Hepatic stellate cell (primary cell): Measurements from ENCODE around the gene GEMIN2.
A peak's percentile ranks its signal among the peaks of the same experiment; 100 is the strongest.
"Not testable (repeated sequence)": the region's sequence is repeated elsewhere in the genome, so short reads cannot be mapped to it uniquely, and the experiment has no call there.

Source experiments
- DNase-seq: peaks from one replicate; pipeline ENCODE4 v3.0.0; 2011; ENCODE audit warnings: low spot score

GEMIN2 gene

GRCh38 chr14:39109893-39110715, 4.0 kb upstream of the GEMIN2 start:
- DNase-seq = no peak

DNA sequence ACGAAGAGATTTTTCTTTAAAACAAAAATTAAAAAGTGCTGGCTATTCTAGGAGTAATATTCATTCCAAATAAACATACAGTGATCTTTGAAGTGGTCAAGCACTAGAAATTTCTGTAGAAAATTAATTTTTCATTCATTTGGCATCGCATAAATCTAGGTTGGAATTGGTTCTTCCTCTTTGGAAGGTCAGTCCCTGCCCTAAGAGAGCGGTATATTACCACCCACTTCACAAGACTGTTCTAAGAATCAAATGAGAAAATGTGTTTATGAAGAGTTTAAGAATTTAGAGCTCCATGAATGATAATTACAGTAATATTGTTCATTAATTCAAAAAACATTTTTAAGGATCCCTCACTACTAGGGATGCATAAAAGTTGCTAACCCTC, 444 bp upstream of the GEMIN2 start:
- no peak for DNase-seq

- no peak for DNase-seq
Observed at GRCh38 chr14:39122330-39123138, 8.4 kb downstream of the GEMIN2 start.

DNA sequence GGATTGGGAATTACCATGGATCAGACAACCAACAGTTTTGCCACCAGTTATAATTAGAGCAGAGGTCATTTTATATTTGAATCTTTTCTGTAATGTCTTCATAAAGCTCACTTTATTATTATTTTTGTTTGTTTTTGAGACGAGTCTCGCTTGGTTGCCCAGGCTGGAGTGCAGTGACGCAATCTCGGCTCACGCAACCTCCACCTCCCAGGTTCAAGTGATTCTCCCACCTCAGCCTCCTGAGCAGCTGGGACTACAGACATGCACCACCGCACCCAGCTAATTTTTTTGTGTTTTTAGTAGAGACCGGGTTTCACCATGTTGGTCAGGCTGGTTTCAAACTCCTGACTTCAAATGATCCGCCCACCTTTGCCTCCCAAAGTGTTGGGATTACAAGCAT, 23.7 kb downstream of the GEMIN2 start:
- not testable (repeated sequence) for DNase-seq

- no peak for DNase-seq
Observed at GRCh38 chr14:39138440-39138839, 24.3 kb downstream of the GEMIN2 start.

- DNase-seq = no peak
Observed at GRCh38 chr14:39140170-39140569, 26.0 kb downstream of the GEMIN2 start.

GRCh38 chr14:39141623-39142022, 27.5 kb downstream of the GEMIN2 start:
- not testable (repeated sequence) for DNase-seq

- DNase-seq = not testable (repeated sequence)
Observed at GRCh38 chr14:39143226-39143625, 29.1 kb downstream of the GEMIN2 start.

DNA sequence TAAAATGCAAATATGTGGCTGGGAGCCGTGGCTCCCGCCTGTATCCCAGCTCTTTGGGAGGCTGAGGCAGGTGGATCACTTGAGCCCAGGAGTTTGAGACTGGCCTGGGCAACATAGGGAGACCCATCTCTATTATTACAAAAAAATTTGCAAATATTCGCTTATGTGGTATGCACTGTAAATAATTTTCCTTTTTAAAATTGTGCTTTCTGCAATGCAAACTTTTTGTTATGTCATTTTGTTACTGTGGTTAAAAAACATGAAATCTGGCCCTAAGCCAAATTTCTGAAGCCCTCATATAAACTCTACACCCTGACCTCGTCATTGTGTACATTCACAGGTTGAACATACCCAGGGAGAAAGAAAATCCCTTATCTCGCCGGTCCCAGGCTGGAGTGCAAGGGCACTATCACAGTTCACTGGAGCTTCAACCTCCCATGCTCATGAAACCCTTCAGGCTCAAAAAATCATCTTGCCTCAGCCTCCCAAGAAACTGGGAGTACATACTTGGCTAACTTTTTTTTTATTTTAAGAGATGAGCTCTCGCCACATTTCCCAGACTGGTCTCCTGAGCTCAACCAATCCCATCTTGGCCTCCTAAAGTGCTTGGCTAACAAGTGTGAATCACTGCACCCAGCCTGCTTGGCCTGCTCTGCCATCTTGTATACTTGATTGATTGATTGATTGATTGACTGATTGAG, 31.3 kb downstream of the GEMIN2 start:
- DNase-seq = no peak

GRCh38 chr14:39154594-39155189, 40.6 kb downstream of the GEMIN2 start:
- no peak for DNase-seq

DNA sequence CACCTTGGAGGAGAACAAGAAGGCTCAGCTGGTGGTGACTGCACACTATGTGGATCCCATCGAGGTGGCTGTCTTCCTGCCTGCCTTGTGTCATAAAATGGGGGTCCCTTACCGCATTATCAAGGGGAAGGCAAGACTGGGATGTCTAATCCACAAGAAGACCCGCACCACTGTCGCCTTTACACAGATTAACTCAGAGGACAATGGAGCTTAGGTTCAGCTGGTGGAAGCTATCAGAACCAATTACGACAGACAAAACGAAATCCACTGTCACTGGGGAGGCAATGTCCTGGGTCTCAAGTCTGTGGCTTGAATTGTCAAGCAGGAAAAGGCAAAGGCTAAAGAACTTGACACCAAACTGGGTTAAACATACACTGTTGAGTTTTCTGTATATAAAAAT, 43.4 kb downstream of the GEMIN2 start:
- no peak for DNase-seq

DNA sequence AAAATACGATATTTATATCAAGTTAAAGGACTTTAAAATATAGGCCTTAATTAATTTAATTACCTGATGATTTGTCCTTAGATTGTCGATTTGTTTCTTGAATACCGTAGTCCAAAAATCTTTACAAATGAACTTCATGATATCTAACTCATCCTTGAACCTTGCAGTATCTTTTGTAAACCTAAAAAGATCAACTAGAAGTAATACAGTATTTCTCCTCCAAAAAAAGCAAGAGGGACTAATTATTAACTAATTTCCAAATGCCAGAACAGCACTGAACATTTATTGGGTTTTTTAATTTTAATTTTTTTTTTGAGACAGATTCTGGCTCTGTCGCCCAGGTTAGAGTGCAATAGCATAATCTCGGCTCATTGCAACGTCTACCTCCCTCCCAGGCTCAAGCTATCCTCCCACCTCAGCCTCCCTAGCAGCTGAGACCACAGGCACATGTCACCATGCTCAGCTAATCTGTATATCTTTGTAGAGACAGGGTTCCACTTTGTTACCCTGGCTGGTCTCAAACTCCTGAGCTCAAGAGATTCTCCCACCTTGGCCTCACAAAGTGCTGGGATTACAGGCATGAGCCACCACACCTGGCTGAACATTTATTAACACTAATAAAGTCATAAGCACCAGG, 44.2 kb downstream of the GEMIN2 start:
- DNase-seq = no peak

- no peak for DNase-seq
Observed at GRCh38 chr14:39160494-39160893, 46.4 kb downstream of the GEMIN2 start.

- not testable (repeated sequence) for DNase-seq
Observed at GRCh38 chr14:39167797-39168320, 53.7 kb downstream of the GEMIN2 start.

- no peak for DNase-seq
Observed at GRCh38 chr14:39168591-39168990, 54.5 kb downstream of the GEMIN2 start.

DNA sequence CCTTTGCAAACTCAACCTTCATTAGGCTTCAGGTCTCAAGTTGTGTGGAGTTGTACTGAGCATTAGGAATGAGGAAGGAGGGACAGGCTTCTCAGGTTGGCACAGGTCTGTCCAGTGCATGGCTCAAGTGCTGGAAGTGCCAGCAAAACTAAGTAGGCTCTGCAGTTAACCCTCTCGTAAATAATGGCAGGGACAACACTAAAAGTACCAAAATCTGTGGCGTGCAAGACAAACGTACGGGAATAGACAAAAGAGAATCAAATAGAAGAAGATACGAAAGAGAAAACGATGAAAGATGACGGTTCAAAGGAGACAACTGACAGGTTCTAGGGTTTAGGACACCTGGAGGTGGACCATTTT, 55.4 kb downstream of the GEMIN2 start:
- DNase-seq = peak; percentile 17

GRCh38 chr14:39173198-39173597, 59.1 kb downstream of the GEMIN2 start:
- no peak for DNase-seq

- peak; percentile 98 for DNase-seq
Observed at GRCh38 chr14:39174560-39175444, 60.7 kb downstream of the GEMIN2 start, which contains the start of gene PNN. Gene PNN, plus strand, starts transcription at chr14:39175254. Its CDS starts 26 bp downstream, at chr14:39175280.

DNA sequence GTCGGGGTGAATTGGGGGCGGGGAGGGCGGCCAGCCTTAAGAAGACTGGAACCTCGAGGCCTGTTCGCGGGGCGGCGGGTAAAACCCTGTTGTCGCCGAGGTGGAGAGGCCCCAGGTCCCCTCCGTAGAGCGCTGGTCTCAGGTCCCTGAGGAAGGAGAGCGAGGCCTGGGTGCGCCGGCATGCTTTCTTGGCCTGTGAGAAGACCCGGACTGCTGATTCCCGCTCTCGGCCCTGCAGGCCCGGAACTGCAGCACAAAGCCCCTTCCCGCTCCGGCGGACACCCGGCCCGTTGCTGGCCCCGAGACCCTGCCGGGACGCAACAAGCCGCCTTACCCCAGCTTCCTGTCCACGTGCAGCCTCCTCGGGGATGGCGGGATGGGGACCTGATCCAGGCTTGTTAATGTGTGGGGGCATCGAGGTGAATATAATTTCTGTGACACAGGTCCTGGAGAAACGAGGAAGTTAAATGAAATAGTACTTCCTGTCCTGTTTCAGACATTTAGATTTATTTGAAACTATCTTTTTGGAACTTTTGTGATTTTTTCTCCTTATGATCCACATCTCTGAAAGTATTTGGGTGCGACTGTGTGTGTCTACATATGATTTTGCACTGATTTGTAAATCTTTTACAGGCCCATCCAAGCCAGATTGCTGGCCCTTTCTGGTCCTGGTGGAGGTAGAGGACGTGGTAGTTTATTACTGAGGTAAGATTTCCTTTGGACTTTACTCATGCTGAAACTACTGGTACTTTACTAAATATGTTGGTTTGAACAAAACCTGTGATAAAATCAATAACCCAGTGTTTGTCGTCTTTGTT, 61.5 kb downstream of the GEMIN2 start:
- DNase-seq = peak; percentile 22
